Gastrocnemius medialis (tissue), 4 donors: ENCODE data around the gene ARHGEF37. TPM values are rescaled to one million over a fixed set of nuclear protein-coding genes. Genes with fewer than 3 reads are reported as not detected.

Source experiments
- ATAC-seq, 2 donors: fragments of 150-250 bp; one replicate each; pipeline ENCODE4 v1.9.1; 2016
- DNase-seq, 2 donors: peaks; one replicate each; pipeline ENCODE4 v3.0.0-alpha.2; 2019
- H3K27ac ChIP-seq, 4 donors: fragments of 200-600 bp; sonication (generic); 1 replicate in 1 of 4; 2 replicates in 3 of 4; pipeline ENCODE4 v1.5.1; 2016 to 2018; ENCODE audit warnings: mild to moderate bottlenecking in 2 of 4, moderate library complexity in 1 of 4
- H3K27me3 ChIP-seq, 3 donors: fragments of 200-600 bp; sonication (generic) in 2 of 3; 1 replicate in 1 of 3; 2 replicates in 2 of 3; pipeline versions ENCODE4 v1.5.1 to v1.6.0; 2016 to 2019; ENCODE audit warnings: mild to moderate bottlenecking in 1 of 3, moderate library complexity in 1 of 3
- H3K36me3 ChIP-seq, 2 donors: fragments of 200-600 bp; sonication (generic) in 1 of 2; one replicate each; pipeline ENCODE4 v1.5.1; 2017 to 2018
- H3K4me1 ChIP-seq, 2 donors: fragments of 200-600 bp; sonication (generic) in 1 of 2; one replicate each; pipeline ENCODE4 v1.5.1; 2016 to 2017; ENCODE audit warnings: mild to moderate bottlenecking in 2 of 2
- H3K4me3 ChIP-seq, 4 donors: fragments of 200-600 bp; sonication (generic) in 3 of 4; 1 replicate in 1 of 4; 2 replicates in 3 of 4; pipeline ENCODE4 v1.5.1; 2016 to 2019; ENCODE audit warnings: mild to moderate bottlenecking in 2 of 4
- H3K9me3 ChIP-seq, 3 donors: fragments of 200-600 bp; sonication (generic) in 2 of 3; 1 replicate in 1 of 3; 2 replicates in 2 of 3; pipeline ENCODE4 v1.5.1; 2016 to 2019
- POLR2A ChIP-seq, 2 donors: fragments of 450-650 bp; IDR thresholded peaks; one replicate each; pipeline ENCODE4 v1.6.1; 2017; ENCODE audit warnings: antibody characterized with exemption in 2 of 2, mild to moderate bottlenecking in 2 of 2, moderate library complexity in 2 of 2
- in situ Hi-C, 4 donors: fragments of 200-750 bp; cut with MboI; loops; one replicate each; pipeline versions ENCODE4 v1.15.0 to v1.8.0; 2017; ENCODE audit warnings: low sequenced_read_pairs in 4 of 4
- intact Hi-C: fragments of 100-400 bp; cut with DNase I; formaldehyde crosslinking; loops from one replicate; pipeline ENCODE4 v1.15.1; 2023; ENCODE audit warnings: low total_unique reads
- total RNA-seq, 4 donors: library from RNA; depleted of rRNA; stranded (reverse); fragments of >200 nt; gene quantifications; one replicate each; pipeline versions ENCODE4 v1.1.0 to v1.2.3, GENCODE V29; 2016
- TF ChIP-seq, protein P1 (sequence below), 5 experiments: fragments of 450-650 bp in 3 of 5; fragments of 200-600 bp in 2 of 5; sonication (generic) in 2 of 5; IDR thresholded peaks in 4 of 5; conservative IDR thresholded peaks in 1 of 5; 1 replicate in 4 of 5; 2 replicates in 1 of 5; pipeline ENCODE4 v1.5.1; 2016 to 2019; ENCODE audit warnings: antibody characterized with exemption in 5 of 5, mild to moderate bottlenecking in 3 of 5, moderate library complexity in 3 of 5

The ARHGEF37 gene
- total RNA-seq, 4 donors from 2014 or later: 9.5 to 28.6 (median 21.0) TPM

DNA sequence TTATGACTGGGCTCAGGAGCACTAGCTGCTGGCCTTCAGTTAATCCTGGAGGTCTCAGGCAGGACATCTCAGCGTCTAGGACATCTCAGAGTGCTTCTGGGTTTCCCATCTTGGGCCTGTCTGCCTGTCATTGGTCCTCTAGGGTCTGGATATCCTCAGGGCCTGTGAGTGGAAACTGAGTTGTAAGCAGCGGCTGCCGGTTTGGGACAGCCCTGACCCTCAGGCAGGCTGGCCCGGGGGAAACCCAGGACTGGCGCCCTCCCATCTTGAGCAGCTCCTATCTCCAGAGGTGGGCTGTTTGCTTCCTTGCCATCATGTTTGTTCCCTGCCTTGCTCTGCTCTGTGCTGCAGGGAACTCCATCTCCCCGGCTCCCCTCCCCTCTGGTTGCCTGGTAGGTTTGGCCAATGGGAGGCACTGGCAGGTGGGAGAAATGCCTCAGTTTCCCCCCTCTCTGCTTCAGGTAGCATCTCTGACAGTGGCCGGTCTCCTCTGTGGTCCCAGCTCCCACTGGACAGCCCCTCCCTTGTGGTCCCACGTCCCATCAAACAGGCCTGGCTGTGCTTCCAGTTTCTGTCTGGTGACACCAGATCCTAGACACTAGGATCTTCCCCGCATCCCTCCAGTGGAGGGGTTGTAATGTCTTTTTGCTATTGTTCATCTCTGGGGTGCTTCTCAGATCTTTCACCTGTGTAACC lies 57.4 kb downstream of the ARHGEF37 start:
- TF ChIP-seq, protein P1, sequence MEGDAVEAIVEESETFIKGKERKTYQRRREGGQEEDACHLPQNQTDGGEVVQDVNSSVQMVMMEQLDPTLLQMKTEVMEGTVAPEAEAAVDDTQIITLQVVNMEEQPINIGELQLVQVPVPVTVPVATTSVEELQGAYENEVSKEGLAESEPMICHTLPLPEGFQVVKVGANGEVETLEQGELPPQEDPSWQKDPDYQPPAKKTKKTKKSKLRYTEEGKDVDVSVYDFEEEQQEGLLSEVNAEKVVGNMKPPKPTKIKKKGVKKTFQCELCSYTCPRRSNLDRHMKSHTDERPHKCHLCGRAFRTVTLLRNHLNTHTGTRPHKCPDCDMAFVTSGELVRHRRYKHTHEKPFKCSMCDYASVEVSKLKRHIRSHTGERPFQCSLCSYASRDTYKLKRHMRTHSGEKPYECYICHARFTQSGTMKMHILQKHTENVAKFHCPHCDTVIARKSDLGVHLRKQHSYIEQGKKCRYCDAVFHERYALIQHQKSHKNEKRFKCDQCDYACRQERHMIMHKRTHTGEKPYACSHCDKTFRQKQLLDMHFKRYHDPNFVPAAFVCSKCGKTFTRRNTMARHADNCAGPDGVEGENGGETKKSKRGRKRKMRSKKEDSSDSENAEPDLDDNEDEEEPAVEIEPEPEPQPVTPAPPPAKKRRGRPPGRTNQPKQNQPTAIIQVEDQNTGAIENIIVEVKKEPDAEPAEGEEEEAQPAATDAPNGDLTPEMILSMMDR (IDR thresholded peaks at IDR 0.05 in 4 of 5, conservative IDR thresholded peaks at IDR 0.05 in 1 of 5): no peak
- no peak for TF ChIP-seq POLR2A (IDR thresholded peaks at IDR 0.05)
- no peaks in the 10 kb centered on the region for H3K36me3 ChIP-seq
- no peak for ATAC-seq
- in situ Hi-C loops: loop anchor here (5.0 to 10.0 kb wide), 5 partner anchors 189 to 356 kb away; no protein-coding TSS in a partner anchor
- H3K4me3 ChIP-seq: no peak overlapping the region
- H3K27me3 ChIP-seq: no peaks in the 10 kb centered on the region
- no peak for DNase-seq
- H3K27ac ChIP-seq: no peak overlapping the region
- intact Hi-C loops: no loop called here
- H3K9me3 ChIP-seq: no peaks in the 10 kb centered on the region
- peaks cover 16 to 21% of the 10 kb centered on the region in 2 donors for H3K4me1 ChIP-seq

DNA sequence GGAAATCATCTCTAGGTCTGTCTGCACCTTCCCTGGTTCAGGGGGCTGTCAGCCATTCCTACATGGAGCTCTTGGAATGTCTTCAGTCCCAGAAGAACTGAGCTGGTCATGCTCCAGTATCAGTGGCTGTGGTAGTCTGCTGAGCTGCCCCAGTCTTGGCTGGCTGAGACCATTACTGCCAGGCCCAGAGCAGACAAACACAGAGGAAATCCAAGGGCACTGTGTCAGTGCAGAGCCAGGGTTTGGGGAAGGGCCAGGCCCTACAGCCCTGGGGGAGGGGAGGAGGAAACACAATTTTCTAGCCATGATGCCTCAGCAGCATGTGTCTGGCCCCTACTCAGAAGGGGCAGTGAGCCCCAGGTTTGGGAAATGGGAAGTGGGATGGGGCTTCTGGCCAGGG lies 58.4 kb downstream of the ARHGEF37 start:
- in situ Hi-C loops (loop anchor here (5.0 to 10.0 kb wide), 5 partner anchors 188 to 355 kb away; no protein-coding TSS in a partner anchor), intact Hi-C loops (no loop called here)
- Histone ChIP-seq H3K36me3 (no peaks in the 10 kb centered on the region), H3K9me3 (no peaks in the 10 kb centered on the region), H3K27ac (peak overlapping the region; percentile 64 to 84 (median 80)), H3K4me1 (peaks cover 16 to 21% of the 10 kb centered on the region in 2 donors), H3K4me3 (no peak overlapping the region), H3K27me3 (no peaks in the 10 kb centered on the region)
- ATAC-seq: no peak
- DNase-seq: no peak
- TF ChIP-seq, protein P1 (IDR thresholded peaks at IDR 0.05 in 4 of 5, conservative IDR thresholded peaks at IDR 0.05 in 1 of 5): no peak
- TF ChIP-seq POLR2A (IDR thresholded peaks at IDR 0.05): no peak

DNA sequence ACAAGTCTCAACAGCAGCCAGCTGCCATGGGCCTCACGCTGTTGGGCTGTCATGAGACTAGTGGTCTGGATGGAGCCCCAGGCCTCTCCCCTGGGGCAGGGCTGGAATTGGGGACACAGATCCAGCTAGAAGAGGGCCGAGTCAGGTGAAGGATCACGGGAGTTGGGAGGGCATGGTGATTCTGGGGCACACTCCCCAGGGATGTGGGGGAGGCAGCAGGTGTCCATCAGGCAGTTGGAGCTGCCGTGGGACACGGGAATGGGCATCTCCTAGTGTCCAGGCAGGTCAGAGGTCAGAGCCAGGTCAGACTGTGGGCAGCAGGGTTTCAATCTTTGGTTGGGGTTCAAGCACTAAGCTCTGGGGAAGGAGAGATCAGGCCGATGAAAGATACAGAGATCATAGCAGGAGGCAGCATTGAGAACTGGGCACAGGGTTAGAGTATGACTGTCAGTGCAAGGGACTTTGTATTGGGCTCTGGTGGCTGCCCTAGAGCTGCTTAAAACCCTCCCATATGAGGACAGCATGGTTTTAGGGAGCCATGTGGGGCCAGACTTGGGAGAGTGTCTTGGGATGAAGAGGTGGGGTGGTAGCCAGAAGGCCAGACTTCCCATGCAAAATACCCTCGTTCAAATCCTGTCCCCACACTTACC lies 59.2 kb downstream of the ARHGEF37 start:
- Histone ChIP-seq H3K27ac (peak overlapping the region; percentile 64 to 84 (median 80)), H3K36me3 (no peaks in the 10 kb centered on the region), H3K9me3 (no peaks in the 10 kb centered on the region), H3K4me1 (peaks cover 16 to 21% of the 10 kb centered on the region in 2 donors), H3K4me3 (peak overlapping the region in 2 of 4 donors; percentile 44 to 49), H3K27me3 (no peaks in the 10 kb centered on the region)
- in situ Hi-C loops (no loop called here), intact Hi-C loops (no loop called here)
- DNase-seq (no peak), ATAC-seq (peak in 1 of 2 donors; percentile 3)
- no peak for TF ChIP-seq POLR2A (IDR thresholded peaks at IDR 0.05)

DNA sequence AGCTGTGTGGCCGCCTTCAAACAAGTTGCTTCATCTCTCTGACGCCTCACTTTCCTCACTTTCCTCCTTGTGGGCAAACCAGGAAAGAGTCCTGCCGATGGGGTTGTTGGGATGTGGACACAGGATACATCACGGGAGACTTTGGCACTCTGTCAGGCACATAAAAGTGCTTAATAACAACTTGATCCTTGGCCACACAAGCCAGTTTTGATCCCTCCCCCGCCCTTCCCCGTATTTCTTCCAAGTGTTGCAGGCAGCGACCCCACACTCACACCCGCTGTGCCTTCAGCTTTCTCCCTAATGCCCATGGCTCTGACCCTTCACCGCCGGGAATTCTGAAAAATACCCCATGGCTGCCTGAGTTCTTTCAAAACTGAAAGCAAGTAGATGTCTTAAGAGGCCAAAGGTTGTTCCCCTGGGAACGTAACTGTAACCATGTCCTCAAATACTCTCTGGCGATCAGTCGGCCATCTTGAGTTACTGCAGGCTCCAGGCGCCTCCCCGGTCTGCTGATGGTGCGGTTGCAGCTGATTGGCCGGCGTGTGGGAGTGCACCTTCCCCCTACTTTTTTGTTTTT lies 59.8 kb downstream of the ARHGEF37 start:
- peak; percentile 32 to 78 for DNase-seq
- in situ Hi-C loops: no loop called here
- Histone ChIP-seq H3K4me3 (peak overlapping the region; percentile 44 to 49 (median 47)), H3K9me3 (no peaks in the 10 kb centered on the region), H3K4me1 (peaks cover 16 to 21% of the 10 kb centered on the region in 2 donors), H3K27ac (peak overlapping the region; percentile 64 to 84 (median 80)), H3K36me3 (no peaks in the 10 kb centered on the region), H3K27me3 (no peaks in the 10 kb centered on the region)
- TF ChIP-seq, protein P1 (IDR thresholded peaks at IDR 0.05 in 4 of 5, conservative IDR thresholded peaks at IDR 0.05 in 1 of 5): peak in 3 of 5 experiments; percentile 9 to 28 (median 10)
- TF ChIP-seq POLR2A (IDR thresholded peaks at IDR 0.05): no peak
- intact Hi-C loops: no loop called here
- peak; percentile 77 to 90 for ATAC-seq

DNA sequence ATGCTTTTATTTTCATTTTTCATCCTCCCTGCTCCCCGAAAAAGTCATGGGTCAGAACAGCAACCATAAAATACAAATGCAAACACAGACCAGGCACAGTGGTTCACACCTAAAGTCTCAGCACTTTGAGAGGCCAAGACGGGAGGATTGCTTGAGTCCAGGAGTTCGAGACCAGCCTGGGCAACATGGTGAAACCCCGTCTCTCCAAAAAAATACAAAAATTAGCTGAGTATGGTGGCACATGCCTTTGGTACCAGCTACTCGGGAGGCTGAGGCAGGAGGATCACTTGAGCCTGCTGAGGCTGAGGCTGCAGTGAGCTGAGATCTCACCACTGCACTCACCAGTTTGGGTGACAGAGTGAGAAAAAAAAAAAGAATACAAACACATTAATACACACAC lies 60.3 kb downstream of the ARHGEF37 start:
- H3K4me3 ChIP-seq: peak overlapping the region in 3 of 4 donors; percentile 44 to 49 (median 48)
- H3K27ac ChIP-seq: peak overlapping the region; percentile 64 to 84 (median 80)
- H3K27me3 ChIP-seq: no peaks in the 10 kb centered on the region
- DNase-seq: no peak
- TF ChIP-seq, protein P1 (IDR thresholded peaks at IDR 0.05 in 4 of 5, conservative IDR thresholded peaks at IDR 0.05 in 1 of 5): no peak
- no peak for TF ChIP-seq POLR2A (IDR thresholded peaks at IDR 0.05)
- in situ Hi-C loops: no loop called here
- ATAC-seq: no peak
- intact Hi-C loops: no loop called here
- H3K36me3 ChIP-seq: no peaks in the 10 kb centered on the region
- peaks cover 16 to 21% of the 10 kb centered on the region in 2 donors for H3K4me1 ChIP-seq
- H3K9me3 ChIP-seq: no peaks in the 10 kb centered on the region
